Testis (tissue), 2 donors: ENCODE data around the gene PCDHGB5.

Experiments used
- POLR2A ChIP-seq: fragments of 450-650 bp; IDR thresholded peaks from one replicate; pipeline ENCODE4 v1.6.1; 2017; ENCODE audit warnings: antibody characterized with exemption, mild to moderate bottlenecking, moderate library complexity
- TF ChIP-seq, protein P1 (sequence below), 3 experiments: fragments of 450-650 bp in 2 of 3; fragments of 200-600 bp in 1 of 3; sonication (generic) in 1 of 3; IDR thresholded peaks; one replicate each; pipeline ENCODE4 v1.5.1; 2016 to 2019; ENCODE audit warnings: antibody characterized with exemption in 3 of 3, mild to moderate bottlenecking in 2 of 3, moderate library complexity in 1 of 3

- TF ChIP-seq, protein P1, sequence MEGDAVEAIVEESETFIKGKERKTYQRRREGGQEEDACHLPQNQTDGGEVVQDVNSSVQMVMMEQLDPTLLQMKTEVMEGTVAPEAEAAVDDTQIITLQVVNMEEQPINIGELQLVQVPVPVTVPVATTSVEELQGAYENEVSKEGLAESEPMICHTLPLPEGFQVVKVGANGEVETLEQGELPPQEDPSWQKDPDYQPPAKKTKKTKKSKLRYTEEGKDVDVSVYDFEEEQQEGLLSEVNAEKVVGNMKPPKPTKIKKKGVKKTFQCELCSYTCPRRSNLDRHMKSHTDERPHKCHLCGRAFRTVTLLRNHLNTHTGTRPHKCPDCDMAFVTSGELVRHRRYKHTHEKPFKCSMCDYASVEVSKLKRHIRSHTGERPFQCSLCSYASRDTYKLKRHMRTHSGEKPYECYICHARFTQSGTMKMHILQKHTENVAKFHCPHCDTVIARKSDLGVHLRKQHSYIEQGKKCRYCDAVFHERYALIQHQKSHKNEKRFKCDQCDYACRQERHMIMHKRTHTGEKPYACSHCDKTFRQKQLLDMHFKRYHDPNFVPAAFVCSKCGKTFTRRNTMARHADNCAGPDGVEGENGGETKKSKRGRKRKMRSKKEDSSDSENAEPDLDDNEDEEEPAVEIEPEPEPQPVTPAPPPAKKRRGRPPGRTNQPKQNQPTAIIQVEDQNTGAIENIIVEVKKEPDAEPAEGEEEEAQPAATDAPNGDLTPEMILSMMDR (IDR thresholded peaks at IDR 0.05) = no peak
- TF ChIP-seq POLR2A = no peak
Observed at GRCh38 chr5:141356950-141357349, 40.8 kb upstream of the PCDHGB5 start.
